SK-N-SH (cell line): ENCODE results near the gene IFNL1. TPM values are rescaled to one million over a fixed set of nuclear protein-coding genes. Genes with fewer than 3 reads are reported as not detected.

ENCODE experiments used
- CTCF ChIA-PET: fragments of 300-600, 350-600 bp; formaldehyde crosslinking; extraction: SDS; loops from one replicate; lab custom pipeline; 2021; lab: Yijun Ruan, JAX
- POLR2A ChIA-PET: fragments of 350-600 bp; sonication (Branson Sonifier 250); formaldehyde crosslinking; extraction: SDS; loops from one replicate; lab custom pipeline; 2020; ENCODE audit warnings: antibody characterized with exemption, inconsistent platforms; lab: Yijun Ruan, JAX
- DNase-seq: peaks from one replicate; pipeline ENCODE4 v3.0.0; 2012
- H2AFZ ChIP-seq: fragments of 200-600 bp; sonication (generic); 2 replicates; pipeline ENCODE4 v1.8.1; 2016; ENCODE audit warnings: antibody characterized with exemption, mild to moderate bottlenecking, low read depth
- H3F3A ChIP-seq: fragments of 200-600 bp; sonication (generic); replicated peaks from 2 replicates; pipeline ENCODE3; 2016; ENCODE audit warnings: antibody characterized with exemption, mild to moderate bottlenecking; ENCODE audit not compliant: insufficient read depth
- H3K27ac ChIP-seq, 2 experiments: fragments of 200-500 bp in 1 of 2; fragments of 200-600 bp in 1 of 2; sonication (Bioruptor generic) in 1 of 2; sonication (generic), shearing (Covaris generic) in 1 of 2; 2 replicates each; pipeline versions ENCODE4 v1.5.1 to v1.6.1; 2014 to 2016; ENCODE audit warnings: low read depth in 2 of 2, inconsistent platforms in 1 of 2, low read length in 1 of 2, mild to moderate bottlenecking in 1 of 2, mixed read lengths in 1 of 2
- H3K27me3 ChIP-seq: fragments of 200-600 bp; sonication (generic), shearing (Covaris generic); 2 replicates; pipeline ENCODE4 v1.6.1; 2016; ENCODE audit warnings: mixed run types; ENCODE audit not compliant: insufficient read depth
- H3K36me3 ChIP-seq, 2 experiments: fragments of 200-500 bp in 1 of 2; fragments of 200-600 bp in 1 of 2; sonication (Bioruptor generic) in 1 of 2; sonication (generic) in 1 of 2; replicated peaks in 1 of 2; 2 replicates each; pipeline versions ENCODE3 to v1.5.1; 2014 to 2016; ENCODE audit warnings: low read length in 1 of 2, mild to moderate bottlenecking in 1 of 2; ENCODE audit not compliant: insufficient read depth in 2 of 2, control insufficient read depth in 1 of 2
- H3K4me1 ChIP-seq, 2 experiments: fragments of 200-500 bp in 1 of 2; fragments of 200-600 bp in 1 of 2; sonication (Bioruptor generic) in 1 of 2; sonication (generic), shearing (Covaris generic) in 1 of 2; 2 replicates each; pipeline versions ENCODE4 v1.5.1 to v1.6.1; 2014 to 2016; ENCODE audit warnings: low read depth in 1 of 2, low read length in 1 of 2, mixed run types in 1 of 2; ENCODE audit not compliant: insufficient read depth in 2 of 2, control insufficient read depth in 1 of 2
- H3K4me2 ChIP-seq: fragments of 200-600 bp; sonication (generic), shearing (Covaris generic); 2 replicates; pipeline ENCODE4 v1.6.1; 2017; ENCODE audit warnings: mixed run types
- H3K4me3 ChIP-seq, 2 experiments: fragments of 200-500 bp in 1 of 2; fragments of 200-600 bp in 1 of 2; sonication (Bioruptor generic) in 1 of 2; sonication (generic), shearing (Covaris generic) in 1 of 2; 2 replicates each; pipeline versions ENCODE4 v1.5.1 to v1.8.1; 2014 to 2016; ENCODE audit warnings: low read depth in 2 of 2, inconsistent platforms in 1 of 2, low read length in 1 of 2, mild to moderate bottlenecking in 1 of 2, mixed read lengths in 1 of 2, moderate library complexity in 1 of 2
- H3K79me2 ChIP-seq: fragments of 200-600 bp; sonication (generic); 2 replicates; pipeline ENCODE4 v1.8.1; 2017; ENCODE audit warnings: mild to moderate bottlenecking; ENCODE audit not compliant: insufficient read depth
- H3K9ac ChIP-seq: fragments of 200-600 bp; sonication (generic); 2 replicates; pipeline ENCODE4 v1.6.1; 2017; ENCODE audit warnings: mixed run types
- H3K9me2 ChIP-seq: fragments of 200-600 bp; sonication (generic); 2 replicates; pipeline ENCODE4 v1.6.1; 2017; ENCODE audit warnings: mixed run types
- H3K9me3 ChIP-seq: fragments of 200-600 bp; sonication (generic); 2 replicates; pipeline ENCODE4 v1.6.1; 2017; ENCODE audit warnings: mixed run types, mild to moderate bottlenecking, moderate library complexity
- H4K20me1 ChIP-seq: fragments of 200-600 bp; sonication (generic); 2 replicates; pipeline ENCODE4 v1.6.1; 2017; ENCODE audit warnings: mild to moderate bottlenecking, mixed run types; ENCODE audit not compliant: insufficient read depth
- CHD2 ChIP-seq: fragments of 150-350 bp; IDR thresholded peaks from 2 replicates; pipeline ENCODE4 v1.6.1; 2018; ENCODE audit warnings: low read length; ENCODE audit not compliant: partially characterized antibody
- FOSL2 ChIP-seq: IDR thresholded peaks from 2 replicates; pipeline ENCODE4 v1.4.0; 2012; ENCODE audit warnings: low read depth, mild to moderate bottlenecking, moderate library complexity, borderline replicate concordance
- FOXM1 ChIP-seq: IDR thresholded peaks from 2 replicates; pipeline ENCODE4 v1.4.0; 2012; ENCODE audit warnings: low read depth, mild to moderate bottlenecking
- MEF2A ChIP-seq: IDR thresholded peaks from 2 replicates; pipeline ENCODE4 v1.4.0; 2012; ENCODE audit warnings: low read depth, borderline replicate concordance
- NFIC ChIP-seq: IDR thresholded peaks from 2 replicates; pipeline ENCODE4 v1.4.0; 2012; ENCODE audit warnings: borderline replicate concordance
- POLR2AphosphoS5 ChIP-seq: IDR thresholded peaks from 2 replicates; pipeline ENCODE4 v1.6.1; 2012; ENCODE audit warnings: low read depth, low read length
- RAD21 ChIP-seq: IDR thresholded peaks from 2 replicates; pipeline ENCODE4 v1.6.1; 2012; ENCODE audit warnings: mild to moderate bottlenecking, low read length
- RCOR1 ChIP-seq: fragments of 150-350 bp; IDR thresholded peaks from 2 replicates; pipeline ENCODE4 v1.6.1; 2017; ENCODE audit warnings: antibody characterized with exemption, low read length
- RXRA ChIP-seq: IDR thresholded peaks from 2 replicates; pipeline ENCODE4 v1.4.0; 2012; ENCODE audit warnings: low read depth, mild to moderate bottlenecking, borderline replicate concordance
- TAF1 ChIP-seq: IDR thresholded peaks from 2 replicates; pipeline ENCODE4 v1.6.1; 2012; ENCODE audit warnings: low read depth, mild to moderate bottlenecking, low read length, moderate library complexity, borderline replicate concordance
- TCF12 ChIP-seq: IDR thresholded peaks from 2 replicates; pipeline ENCODE4 v1.4.0; 2012
- YY1 ChIP-seq: IDR thresholded peaks from 2 replicates; pipeline ENCODE4 v1.4.0; 2012; ENCODE audit warnings: low read depth, mild to moderate bottlenecking
- WGBS: methylation state at CpG from one replicate; pipeline ENCODE4 v1.1.6; 2017; ENCODE audit warnings: low lambda C conversion rate; 5-methylcytosine and 5-hydroxymethylcytosine counted together
- polyA plus RNA-seq, 3 experiments: library from polyadenylated mRNA; depleted of rRNA; stranded (reverse); fragments of >200 nt; gene quantifications; 2 replicates each; pipeline ENCODE4 v1.2.3, GENCODE V29; 2012
- TF ChIP-seq, protein P1 (sequence below): IDR thresholded peaks from 2 replicates; pipeline ENCODE4 v1.4.0; 2012; ENCODE audit warnings: low read depth, borderline replicate concordance
- TF ChIP-seq, protein P2 (sequence below): IDR thresholded peaks from 2 replicates; pipeline ENCODE4 v1.4.0; 2012; ENCODE audit warnings: low read depth, borderline replicate concordance
- TF ChIP-seq, protein P3 (sequence below): IDR thresholded peaks from 2 replicates; pipeline ENCODE4; 2012
- TF ChIP-seq, protein P4 (sequence below): IDR thresholded peaks from 2 replicates; pipeline ENCODE4 v1.4.0; 2012; ENCODE audit warnings: low read depth
- TF ChIP-seq, protein P5 (sequence below): fragments of 150-350 bp; IDR thresholded peaks from 2 replicates; pipeline ENCODE4 v1.6.1; 2016; ENCODE audit warnings: mild to moderate bottlenecking, low read depth, low read length
- TF ChIP-seq, protein P6 (sequence below): fragments of 200-600 bp; sonication (generic); IDR thresholded peaks from 2 replicates; pipeline ENCODE4 v1.6.1; 2017; ENCODE audit warnings: antibody characterized with exemption, mild to moderate bottlenecking, moderate library complexity
- TF ChIP-seq, protein P7 (sequence below): IDR thresholded peaks from 2 replicates; pipeline ENCODE4 v1.6.1; 2012; ENCODE audit warnings: mild to moderate bottlenecking, low read depth, low read length, moderate library complexity

Gene IFNL1
- polyA plus RNA-seq, 1 of the 3 experiments (the other 2 are of a cell fraction), result not detected

DNA sequence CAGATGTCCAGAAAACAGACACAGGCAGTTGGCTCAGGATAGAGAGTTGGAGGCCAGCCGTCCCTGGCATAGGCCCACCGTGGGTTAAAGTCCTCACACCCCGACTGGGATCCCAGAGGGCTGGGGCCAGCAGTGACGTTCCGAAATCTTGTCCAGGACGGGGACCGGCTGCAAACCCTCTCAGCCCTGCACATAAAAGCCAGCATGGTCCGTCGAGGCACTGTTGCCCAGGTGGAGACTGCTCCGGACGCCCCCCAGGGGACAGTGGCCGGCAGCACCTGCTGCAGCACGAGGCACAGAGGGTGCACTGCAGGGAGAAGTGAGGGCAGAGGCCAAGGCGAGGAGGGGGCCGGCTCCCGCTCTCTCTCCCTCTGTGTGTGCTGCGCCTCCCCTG lies 32.3 kb upstream of the IFNL1 start (continued):
- TF ChIP-seq, protein P1, sequence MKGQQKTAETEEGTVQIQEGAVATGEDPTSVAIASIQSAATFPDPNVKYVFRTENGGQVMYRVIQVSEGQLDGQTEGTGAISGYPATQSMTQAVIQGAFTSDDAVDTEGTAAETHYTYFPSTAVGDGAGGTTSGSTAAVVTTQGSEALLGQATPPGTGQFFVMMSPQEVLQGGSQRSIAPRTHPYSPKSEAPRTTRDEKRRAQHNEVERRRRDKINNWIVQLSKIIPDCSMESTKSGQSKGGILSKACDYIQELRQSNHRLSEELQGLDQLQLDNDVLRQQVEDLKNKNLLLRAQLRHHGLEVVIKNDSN, result no peak
- TF ChIP-seq RCOR1 (no peak), FOSL2 (no peak)

DNA sequence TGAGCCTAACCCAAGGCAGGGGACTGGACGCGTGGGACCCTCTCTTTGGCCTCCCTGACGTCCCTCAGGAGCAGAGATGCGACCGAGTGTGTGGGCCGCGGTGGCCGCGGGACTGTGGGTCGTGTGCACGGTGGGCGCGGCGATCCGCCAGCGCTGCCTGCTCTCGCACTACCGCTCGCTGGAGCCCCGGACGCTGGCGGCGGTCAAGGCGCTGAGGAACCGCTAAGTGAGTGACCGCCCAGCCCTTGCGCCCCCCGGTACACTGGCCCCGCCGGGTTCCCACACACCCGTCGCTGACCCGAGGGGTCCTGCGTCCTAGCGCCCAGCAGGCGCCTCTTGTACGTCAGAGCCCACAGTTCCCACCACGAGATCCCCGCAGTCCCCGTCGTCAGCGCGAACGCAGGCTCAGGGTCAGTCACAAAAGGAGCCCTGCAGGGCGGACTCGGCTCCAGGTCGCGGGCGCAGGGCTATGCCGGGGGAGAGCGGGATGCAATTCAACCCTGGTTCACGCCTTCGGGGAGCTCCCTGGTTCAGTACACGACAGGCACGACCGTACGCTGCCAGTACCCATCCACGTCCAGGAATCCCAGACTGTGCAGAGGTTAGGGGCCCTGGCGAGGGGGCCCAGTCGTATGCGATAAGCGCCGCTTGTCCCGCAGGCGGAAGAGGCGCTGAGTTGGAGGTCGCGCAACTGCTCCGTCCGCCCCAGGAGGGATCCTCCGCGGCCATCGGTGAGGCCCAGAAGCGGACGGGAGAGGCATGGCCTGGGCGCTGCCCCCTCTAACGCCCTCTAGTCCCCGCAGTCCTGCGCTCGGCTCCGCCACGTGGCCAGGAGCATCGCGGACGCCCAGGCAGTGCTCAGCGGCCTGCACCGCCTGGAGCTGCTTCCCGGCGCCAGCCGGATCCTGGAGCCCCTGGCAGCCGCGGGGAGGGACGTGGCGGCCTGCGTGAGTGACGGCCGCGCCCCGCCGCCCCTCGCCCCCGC lies 31.6 kb upstream of the IFNL1 start:
- POLR2A ChIA-PET, result no interaction called here
- Histone ChIP-seq H3K27me3 (peaks cover 10% of the 10 kb centered on the region; the same call in 1 of the 2 replicates), H3K27ac (no peak overlapping the region), H3K4me3 (no peak overlapping the region), H3F3A (no peaks in the 10 kb centered on the region), H3K4me2 (no peak overlapping the region), H3K36me3 (no peaks in the 10 kb centered on the region), H3K9ac (no peak overlapping the region), H3K79me2 (no peaks in the 10 kb centered on the region), H3K9me2 (no peaks in the 10 kb centered on the region), H3K4me1 (no peaks in the 10 kb centered on the region), H4K20me1 (no peaks in the 10 kb centered on the region), H2AFZ (no peak overlapping the region), H3K9me3 (no peaks in the 10 kb centered on the region)
- CTCF ChIA-PET, result no interaction called here
- 81% methylated on average over 76 of the region's 102 CpGs for WGBS
- no peak for DNase-seq
- TF ChIP-seq YY1, result no peak
- no peak for TF ChIP-seq TAF1
- TF ChIP-seq TCF12, result no peak
- TF ChIP-seq, protein P2, sequence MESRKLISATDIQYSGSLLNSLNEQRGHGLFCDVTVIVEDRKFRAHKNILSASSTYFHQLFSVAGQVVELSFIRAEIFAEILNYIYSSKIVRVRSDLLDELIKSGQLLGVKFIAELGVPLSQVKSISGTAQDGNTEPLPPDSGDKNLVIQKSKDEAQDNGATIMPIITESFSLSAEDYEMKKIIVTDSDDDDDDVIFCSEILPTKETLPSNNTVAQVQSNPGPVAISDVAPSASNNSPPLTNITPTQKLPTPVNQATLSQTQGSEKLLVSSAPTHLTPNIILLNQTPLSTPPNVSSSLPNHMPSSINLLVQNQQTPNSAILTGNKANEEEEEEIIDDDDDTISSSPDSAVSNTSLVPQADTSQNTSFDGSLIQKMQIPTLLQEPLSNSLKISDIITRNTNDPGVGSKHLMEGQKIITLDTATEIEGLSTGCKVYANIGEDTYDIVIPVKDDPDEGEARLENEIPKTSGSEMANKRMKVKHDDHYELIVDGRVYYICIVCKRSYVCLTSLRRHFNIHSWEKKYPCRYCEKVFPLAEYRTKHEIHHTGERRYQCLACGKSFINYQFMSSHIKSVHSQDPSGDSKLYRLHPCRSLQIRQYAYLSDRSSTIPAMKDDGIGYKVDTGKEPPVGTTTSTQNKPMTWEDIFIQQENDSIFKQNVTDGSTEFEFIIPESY, result no peak
- TF ChIP-seq, protein P3, sequence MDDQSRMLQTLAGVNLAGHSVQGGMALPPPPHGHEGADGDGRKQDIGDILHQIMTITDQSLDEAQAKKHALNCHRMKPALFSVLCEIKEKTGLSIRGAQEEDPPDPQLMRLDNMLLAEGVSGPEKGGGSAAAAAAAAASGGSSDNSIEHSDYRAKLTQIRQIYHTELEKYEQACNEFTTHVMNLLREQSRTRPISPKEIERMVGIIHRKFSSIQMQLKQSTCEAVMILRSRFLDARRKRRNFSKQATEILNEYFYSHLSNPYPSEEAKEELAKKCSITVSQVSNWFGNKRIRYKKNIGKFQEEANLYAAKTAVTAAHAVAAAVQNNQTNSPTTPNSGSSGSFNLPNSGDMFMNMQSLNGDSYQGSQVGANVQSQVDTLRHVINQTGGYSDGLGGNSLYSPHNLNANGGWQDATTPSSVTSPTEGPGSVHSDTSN, result no peak
- TF ChIP-seq, protein P4, sequence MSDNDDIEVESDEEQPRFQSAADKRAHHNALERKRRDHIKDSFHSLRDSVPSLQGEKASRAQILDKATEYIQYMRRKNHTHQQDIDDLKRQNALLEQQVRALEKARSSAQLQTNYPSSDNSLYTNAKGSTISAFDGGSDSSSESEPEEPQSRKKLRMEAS, result no peak
- TF ChIP-seq FOSL2, result no peak
- no peak for TF ChIP-seq RXRA
- TF ChIP-seq, protein P5, sequence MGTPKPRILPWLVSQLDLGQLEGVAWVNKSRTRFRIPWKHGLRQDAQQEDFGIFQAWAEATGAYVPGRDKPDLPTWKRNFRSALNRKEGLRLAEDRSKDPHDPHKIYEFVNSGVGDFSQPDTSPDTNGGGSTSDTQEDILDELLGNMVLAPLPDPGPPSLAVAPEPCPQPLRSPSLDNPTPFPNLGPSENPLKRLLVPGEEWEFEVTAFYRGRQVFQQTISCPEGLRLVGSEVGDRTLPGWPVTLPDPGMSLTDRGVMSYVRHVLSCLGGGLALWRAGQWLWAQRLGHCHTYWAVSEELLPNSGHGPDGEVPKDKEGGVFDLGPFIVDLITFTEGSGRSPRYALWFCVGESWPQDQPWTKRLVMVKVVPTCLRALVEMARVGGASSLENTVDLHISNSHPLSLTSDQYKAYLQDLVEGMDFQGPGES, result no peak
- no peak for TF ChIP-seq MEF2A
- TF ChIP-seq FOXM1, result no peak
- TF ChIP-seq NFIC, result no peak
- no peak for TF ChIP-seq RAD21
- TF ChIP-seq, protein P6, sequence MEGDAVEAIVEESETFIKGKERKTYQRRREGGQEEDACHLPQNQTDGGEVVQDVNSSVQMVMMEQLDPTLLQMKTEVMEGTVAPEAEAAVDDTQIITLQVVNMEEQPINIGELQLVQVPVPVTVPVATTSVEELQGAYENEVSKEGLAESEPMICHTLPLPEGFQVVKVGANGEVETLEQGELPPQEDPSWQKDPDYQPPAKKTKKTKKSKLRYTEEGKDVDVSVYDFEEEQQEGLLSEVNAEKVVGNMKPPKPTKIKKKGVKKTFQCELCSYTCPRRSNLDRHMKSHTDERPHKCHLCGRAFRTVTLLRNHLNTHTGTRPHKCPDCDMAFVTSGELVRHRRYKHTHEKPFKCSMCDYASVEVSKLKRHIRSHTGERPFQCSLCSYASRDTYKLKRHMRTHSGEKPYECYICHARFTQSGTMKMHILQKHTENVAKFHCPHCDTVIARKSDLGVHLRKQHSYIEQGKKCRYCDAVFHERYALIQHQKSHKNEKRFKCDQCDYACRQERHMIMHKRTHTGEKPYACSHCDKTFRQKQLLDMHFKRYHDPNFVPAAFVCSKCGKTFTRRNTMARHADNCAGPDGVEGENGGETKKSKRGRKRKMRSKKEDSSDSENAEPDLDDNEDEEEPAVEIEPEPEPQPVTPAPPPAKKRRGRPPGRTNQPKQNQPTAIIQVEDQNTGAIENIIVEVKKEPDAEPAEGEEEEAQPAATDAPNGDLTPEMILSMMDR, result no peak
- no peak for TF ChIP-seq POLR2AphosphoS5
- no peak for TF ChIP-seq CHD2
- TF ChIP-seq, protein P7, sequence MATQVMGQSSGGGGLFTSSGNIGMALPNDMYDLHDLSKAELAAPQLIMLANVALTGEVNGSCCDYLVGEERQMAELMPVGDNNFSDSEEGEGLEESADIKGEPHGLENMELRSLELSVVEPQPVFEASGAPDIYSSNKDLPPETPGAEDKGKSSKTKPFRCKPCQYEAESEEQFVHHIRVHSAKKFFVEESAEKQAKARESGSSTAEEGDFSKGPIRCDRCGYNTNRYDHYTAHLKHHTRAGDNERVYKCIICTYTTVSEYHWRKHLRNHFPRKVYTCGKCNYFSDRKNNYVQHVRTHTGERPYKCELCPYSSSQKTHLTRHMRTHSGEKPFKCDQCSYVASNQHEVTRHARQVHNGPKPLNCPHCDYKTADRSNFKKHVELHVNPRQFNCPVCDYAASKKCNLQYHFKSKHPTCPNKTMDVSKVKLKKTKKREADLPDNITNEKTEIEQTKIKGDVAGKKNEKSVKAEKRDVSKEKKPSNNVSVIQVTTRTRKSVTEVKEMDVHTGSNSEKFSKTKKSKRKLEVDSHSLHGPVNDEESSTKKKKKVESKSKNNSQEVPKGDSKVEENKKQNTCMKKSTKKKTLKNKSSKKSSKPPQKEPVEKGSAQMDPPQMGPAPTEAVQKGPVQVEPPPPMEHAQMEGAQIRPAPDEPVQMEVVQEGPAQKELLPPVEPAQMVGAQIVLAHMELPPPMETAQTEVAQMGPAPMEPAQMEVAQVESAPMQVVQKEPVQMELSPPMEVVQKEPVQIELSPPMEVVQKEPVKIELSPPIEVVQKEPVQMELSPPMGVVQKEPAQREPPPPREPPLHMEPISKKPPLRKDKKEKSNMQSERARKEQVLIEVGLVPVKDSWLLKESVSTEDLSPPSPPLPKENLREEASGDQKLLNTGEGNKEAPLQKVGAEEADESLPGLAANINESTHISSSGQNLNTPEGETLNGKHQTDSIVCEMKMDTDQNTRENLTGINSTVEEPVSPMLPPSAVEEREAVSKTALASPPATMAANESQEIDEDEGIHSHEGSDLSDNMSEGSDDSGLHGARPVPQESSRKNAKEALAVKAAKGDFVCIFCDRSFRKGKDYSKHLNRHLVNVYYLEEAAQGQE, result no peak
